GM18861 (cell line): ENCODE measurements around the gene RCL1.
"Not testable (repeated sequence)": the region's sequence is repeated elsewhere in the genome, so short reads cannot be mapped to it uniquely, and the experiment has no call there.

ENCODE experiments used
- ATAC-seq: cut with Tn5 transposase; IDR thresholded peaks from one replicate; pipeline ENCODE4 v1.9.1; 2021; ENCODE audit not compliant: unreplicated experiment

The RCL1 gene

GRCh38 chr9:4781408-4781807 is 11.3 kb upstream of the RCL1 start:
- no peak for ATAC-seq

- ATAC-seq: not testable (repeated sequence)
Observed at GRCh38 chr9:4783191-4783590, 9.6 kb upstream of the RCL1 start.

GRCh38 chr9:4784403-4784802 is 8.3 kb upstream of the RCL1 start:
- no peak for ATAC-seq

- no peak for ATAC-seq
Observed at GRCh38 chr9:4786599-4786998, 6.1 kb upstream of the RCL1 start.

- ATAC-seq: no peak
Observed at GRCh38 chr9:4787876-4788275, 4.9 kb upstream of the RCL1 start.

GRCh38 chr9:4788703-4789102 is 4.0 kb upstream of the RCL1 start:
- ATAC-seq: no peak

- peak; percentile 25 for ATAC-seq
Observed at GRCh38 chr9:4792054-4792571, 631 bp upstream of the RCL1 start.

GRCh38 chr9:4793459-4794395 is 983 bp downstream of the RCL1 start:
- no peak for ATAC-seq

GRCh38 chr9:4794691-4795090 is 1.9 kb downstream of the RCL1 start:
- ATAC-seq: no peak

- not testable (repeated sequence) for ATAC-seq
Observed at GRCh38 chr9:4795108-4795507, 2.4 kb downstream of the RCL1 start.

- no peak for ATAC-seq
Observed at GRCh38 chr9:4796530-4796929, 3.8 kb downstream of the RCL1 start.

GRCh38 chr9:4796988-4797853 is 4.5 kb downstream of the RCL1 start:
- no peak for ATAC-seq

GRCh38 chr9:4797854-4798150 is 5.1 kb downstream of the RCL1 start:
- no peak for ATAC-seq

- no peak for ATAC-seq
Observed at GRCh38 chr9:4798281-4799032, 5.7 kb downstream of the RCL1 start.

- no peak for ATAC-seq
Observed at GRCh38 chr9:4799033-4799430, 6.3 kb downstream of the RCL1 start.

GRCh38 chr9:4799775-4800174 is 7.0 kb downstream of the RCL1 start:
- no peak for ATAC-seq

GRCh38 chr9:4801156-4801555 is 8.4 kb downstream of the RCL1 start:
- no peak for ATAC-seq

GRCh38 chr9:4803670-4804530 is 11.2 kb downstream of the RCL1 start:
- no peak for ATAC-seq

- ATAC-seq: no peak
Observed at GRCh38 chr9:4804531-4805016, 11.8 kb downstream of the RCL1 start.
